Mesenchymal stem cell (in vitro differentiated cells and primary cell): ENCODE data around the gene ARID3A.

Experiments used
- DNase-seq: peaks from one replicate; pipeline ENCODE4 v3.0.0-alpha.2; 2013
- H2AFZ ChIP-seq: one replicate; pipeline ENCODE4 v1.6.1; 2013; ENCODE audit warnings: low read depth, mild to moderate bottlenecking, control low read depth, inconsistent platforms, low read length, moderate library complexity
- H2AK5ac ChIP-seq: 2 replicates; pipeline ENCODE4 v1.6.1; 2013; ENCODE audit warnings: low read length, moderate library complexity, mild to moderate bottlenecking, inconsistent platforms; ENCODE audit not compliant: severe bottlenecking
- H2BK120ac ChIP-seq: one replicate; pipeline ENCODE4 v1.6.1; 2013; ENCODE audit warnings: low read depth, mild to moderate bottlenecking, inconsistent platforms, low read length, moderate library complexity
- H2BK12ac ChIP-seq, 2 experiments: one replicate each; pipeline ENCODE4 v1.6.1; 2013; ENCODE audit warnings: inconsistent platforms in 2 of 2, low read length in 2 of 2, mild to moderate bottlenecking in 2 of 2, moderate library complexity in 2 of 2, control low read depth in 1 of 2
- H2BK15ac ChIP-seq: one replicate; pipeline ENCODE4 v1.6.1; 2013; ENCODE audit warnings: mild to moderate bottlenecking, low read depth, inconsistent platforms; ENCODE audit not compliant: poor library complexity, severe bottlenecking
- H2BK5ac ChIP-seq: 2 replicates; pipeline ENCODE4 v1.6.1; 2013; ENCODE audit warnings: low read depth, mild to moderate bottlenecking, low read length, control low read depth, inconsistent platforms; ENCODE audit not compliant: poor library complexity, severe bottlenecking
- H3K14ac ChIP-seq, 2 experiments: one replicate each; pipeline ENCODE4 v1.6.1; 2013; ENCODE audit warnings: inconsistent platforms in 2 of 2, low read length in 2 of 2, control low read depth in 1 of 2, mild to moderate bottlenecking in 1 of 2, moderate library complexity in 1 of 2
- H3K18ac ChIP-seq, 2 experiments: one replicate each; pipeline ENCODE4 v1.6.1; 2013; ENCODE audit warnings: inconsistent platforms in 2 of 2, low read length in 2 of 2, control low read depth in 1 of 2, low read depth in 1 of 2, mild to moderate bottlenecking in 1 of 2
- H3K23ac ChIP-seq, 2 experiments: one replicate each; pipeline ENCODE4 v1.6.1; 2013; ENCODE audit warnings: inconsistent platforms in 2 of 2, low read length in 2 of 2, mild to moderate bottlenecking in 2 of 2, moderate library complexity in 2 of 2, control low read depth in 1 of 2
- H3K27ac ChIP-seq: 2 replicates; pipeline ENCODE4 v1.5.1; 2013; ENCODE audit warnings: mild to moderate bottlenecking, moderate library complexity, low read length, control low read depth, inconsistent platforms; ENCODE audit not compliant: poor library complexity, severe bottlenecking
- H3K27me3 ChIP-seq, 2 experiments: 2 replicates each; pipeline versions ENCODE4 v1.6.1 to v1.7.0; 2013; ENCODE audit warnings: low read length in 2 of 2, mild to moderate bottlenecking in 2 of 2, moderate library complexity in 2 of 2, control low read depth in 1 of 2, inconsistent platforms in 1 of 2; ENCODE audit not compliant: control insufficient read depth in 1 of 2, insufficient read depth in 1 of 2
- H3K36me3 ChIP-seq, 2 experiments: 2 replicates each; pipeline versions ENCODE4 v1.6.1 to v1.7.0; 2013; ENCODE audit warnings: low read length in 2 of 2, control low read depth in 1 of 2, inconsistent platforms in 1 of 2, low read depth in 1 of 2, mild to moderate bottlenecking in 1 of 2; ENCODE audit not compliant: insufficient read depth in 2 of 2, control insufficient read depth in 1 of 2
- H3K4ac ChIP-seq, 2 experiments: one replicate each; pipeline ENCODE4 v1.6.1; 2013; ENCODE audit warnings: inconsistent platforms in 2 of 2, low read length in 2 of 2, mild to moderate bottlenecking in 2 of 2, moderate library complexity in 2 of 2, control low read depth in 1 of 2, low read depth in 1 of 2
- H3K4me1 ChIP-seq: 2 replicates; pipeline ENCODE4 v1.6.1; 2013; ENCODE audit warnings: low read depth, low read length, control low read depth; ENCODE audit not compliant: control insufficient read depth, insufficient read depth
- H3K4me2 ChIP-seq: 2 replicates; pipeline ENCODE4 v1.6.1; 2013; ENCODE audit warnings: low read length, mild to moderate bottlenecking, inconsistent platforms; ENCODE audit not compliant: poor library complexity, severe bottlenecking
- H3K4me3 ChIP-seq, 2 experiments: 2 replicates each; pipeline versions ENCODE4 v1.5.1 to v1.7.0; 2013; ENCODE audit warnings: low read length in 2 of 2, mild to moderate bottlenecking in 2 of 2, control low read depth in 1 of 2, low read depth in 1 of 2; ENCODE audit not compliant: insufficient read depth in 1 of 2
- H3K79me1 ChIP-seq: replicated peaks from 2 replicates; pipeline ENCODE4 v1.6.1; 2013; ENCODE audit warnings: mild to moderate bottlenecking, control low read depth, low read length, inconsistent platforms; ENCODE audit not compliant: poor library complexity, severe bottlenecking
- H3K9ac ChIP-seq: 2 replicates; pipeline ENCODE4 v1.7.0; 2013; ENCODE audit warnings: mild to moderate bottlenecking, low read length, moderate library complexity
- H3K9me3 ChIP-seq: 2 replicates; pipeline ENCODE4 v1.7.0; 2013; ENCODE audit warnings: mild to moderate bottlenecking, low read length; ENCODE audit not compliant: control insufficient read depth
- H4K8ac ChIP-seq: one replicate; pipeline ENCODE4 v1.6.1; 2013; ENCODE audit warnings: inconsistent platforms, mild to moderate bottlenecking, low read length, moderate library complexity
- H4K91ac ChIP-seq: one replicate; pipeline ENCODE4 v1.6.1; 2013; ENCODE audit warnings: mild to moderate bottlenecking, low read length, inconsistent platforms
- WGBS: methylation state at CpG from one replicate; pipeline ENCODE4 v1.1.7; 2013; ENCODE audit warnings: mixed read lengths; 5-methylcytosine and 5-hydroxymethylcytosine counted together

ARID3A gene

GRCh38 chr19:960601-960938 lies 34.7 kb downstream of the ARID3A start:
- H3K79me1 ChIP-seq, result peaks cover 20% of the 10 kb centered on the region
- H2AK5ac ChIP-seq, result no peak overlapping the region
- no peak overlapping the region for H3K4me2 ChIP-seq
- no peak overlapping the region for H3K4me3 ChIP-seq
- no peak overlapping the region for H2AFZ ChIP-seq
- no peak for DNase-seq
- H3K9me3 ChIP-seq, result no peaks in the 10 kb centered on the region
- H2BK15ac ChIP-seq, result peak overlapping the region; percentile 86
- WGBS, result 77% methylated on average over 8 of the region's 8 CpGs
- H4K8ac ChIP-seq, result peak overlapping the region; percentile 78
- H3K14ac ChIP-seq, result peak overlapping the region in 1 of 2 experiments; percentile 39
- peaks cover 67% of the 10 kb centered on the region for H3K4me1 ChIP-seq
- no peak overlapping the region for H3K27ac ChIP-seq
- no peak overlapping the region for H3K9ac ChIP-seq
- H3K27me3 ChIP-seq, result no peaks in the 10 kb centered on the region
- no peak overlapping the region for H2BK5ac ChIP-seq
- peak overlapping the region in 1 of 2 experiments; percentile 34 for H3K23ac ChIP-seq
- H2BK120ac ChIP-seq, result peak overlapping the region; percentile 88
- peak overlapping the region; percentile 59 to 85 for H2BK12ac ChIP-seq
- H3K36me3 ChIP-seq, result peaks cover 46 to 71% of the 10 kb centered on the region in 2 experiments
- H3K4ac ChIP-seq, result peak overlapping the region; percentile 75 to 82
- H4K91ac ChIP-seq, result peak overlapping the region; percentile 92
- peak overlapping the region; percentile 85 to 96 for H3K18ac ChIP-seq

GRCh38 chr19:961866-962620 lies 36.2 kb downstream of the ARID3A start:
- Histone ChIP-seq H2BK5ac (no peak overlapping the region), H2AK5ac (peak overlapping the region; percentile 82), H3K18ac (peak overlapping the region; percentile 85 to 92), H3K27ac (no peak overlapping the region), H3K9me3 (no peaks in the 10 kb centered on the region), H3K79me1 (peaks cover 24% of the 10 kb centered on the region), H3K9ac (no peak overlapping the region), H3K4ac (peak overlapping the region; percentile 43 to 77), H3K4me1 (peaks cover 54% of the 10 kb centered on the region), H3K4me3 (no peak overlapping the region), H2BK15ac (peak overlapping the region; percentile 60), H3K4me2 (no peak overlapping the region), H4K8ac (peak overlapping the region; percentile 52), H3K27me3 (no peaks in the 10 kb centered on the region), H3K23ac (peak overlapping the region in 1 of 2 experiments; percentile 70), H3K14ac (peak overlapping the region in 1 of 2 experiments; percentile 76), H3K36me3 (peaks cover 54 to 82% of the 10 kb centered on the region in 2 experiments), H2BK12ac (peak overlapping the region; percentile 45 to 60), H2BK120ac (peak overlapping the region; percentile 39), H2AFZ (no peak overlapping the region), H4K91ac (peak overlapping the region; percentile 65)
- DNase-seq, result peak; percentile 83
- 48% methylated on average over 10 of the region's 14 CpGs for WGBS

- Histone ChIP-seq H3K4me3 (no peak overlapping the region), H4K91ac (peak overlapping the region; percentile 83), H3K36me3 (peaks cover 60 to 85% of the 10 kb centered on the region in 2 experiments), H3K27me3 (no peaks in the 10 kb centered on the region), H2BK12ac (peak overlapping the region; percentile 19 to 87), H2AFZ (no peak overlapping the region), H3K4ac (peak overlapping the region; percentile 86 to 95), H3K79me1 (peaks cover 24% of the 10 kb centered on the region), H2AK5ac (peak overlapping the region; percentile 64), H3K18ac (peak overlapping the region; percentile 14 to 95), H3K27ac (peak overlapping the region; percentile 21), H3K4me1 (peaks cover 48% of the 10 kb centered on the region), H2BK120ac (peak overlapping the region; percentile 66), H3K9me3 (no peaks in the 10 kb centered on the region), H4K8ac (peak overlapping the region; percentile 92), H3K23ac (no peak overlapping the region), H3K4me2 (no peak overlapping the region), H3K14ac (no peak overlapping the region), H3K9ac (no peak overlapping the region), H2BK5ac (no peak overlapping the region), H2BK15ac (peak overlapping the region; percentile 98)
- 86% methylated on average over 31 of the region's 31 CpGs for WGBS
- DNase-seq, result no peak
These were observed 37.0 kb downstream of the ARID3A start for GRCh38 chr19:962683-963400.

GRCh38 chr19:963486-963951 lies 37.7 kb downstream of the ARID3A start:
- H3K4me1 ChIP-seq, result peaks cover 51% of the 10 kb centered on the region
- peak overlapping the region; percentile 14 to 95 for H3K18ac ChIP-seq
- no peak overlapping the region for H2AK5ac ChIP-seq
- 83% methylated on average over 11 of the region's 11 CpGs for WGBS
- H3K4me2 ChIP-seq, result no peak overlapping the region
- H3K4ac ChIP-seq, result peak overlapping the region; percentile 71 to 95
- H3K23ac ChIP-seq, result no peak overlapping the region
- H2BK12ac ChIP-seq, result peak overlapping the region in 1 of 2 experiments; percentile 45
- H3K36me3 ChIP-seq, result peaks cover 64 to 90% of the 10 kb centered on the region in 2 experiments
- H3K79me1 ChIP-seq, result peaks cover 24% of the 10 kb centered on the region
- no peak for DNase-seq
- H3K4me3 ChIP-seq, result no peak overlapping the region
- peak overlapping the region; percentile 22 for H3K27ac ChIP-seq
- peak overlapping the region; percentile 57 for H2BK120ac ChIP-seq
- H3K9me3 ChIP-seq, result no peaks in the 10 kb centered on the region
- H3K27me3 ChIP-seq, result no peaks in the 10 kb centered on the region
- peak overlapping the region in 1 of 2 experiments; percentile 28 for H3K14ac ChIP-seq
- peak overlapping the region; percentile 98 for H2BK15ac ChIP-seq
- peak overlapping the region; percentile 83 for H4K91ac ChIP-seq
- H2AFZ ChIP-seq, result no peak overlapping the region
- peak overlapping the region; percentile 92 for H4K8ac ChIP-seq
- H2BK5ac ChIP-seq, result no peak overlapping the region
- H3K9ac ChIP-seq, result no peak overlapping the region
